ENCODE results near the gene SMDT1.

DNA sequence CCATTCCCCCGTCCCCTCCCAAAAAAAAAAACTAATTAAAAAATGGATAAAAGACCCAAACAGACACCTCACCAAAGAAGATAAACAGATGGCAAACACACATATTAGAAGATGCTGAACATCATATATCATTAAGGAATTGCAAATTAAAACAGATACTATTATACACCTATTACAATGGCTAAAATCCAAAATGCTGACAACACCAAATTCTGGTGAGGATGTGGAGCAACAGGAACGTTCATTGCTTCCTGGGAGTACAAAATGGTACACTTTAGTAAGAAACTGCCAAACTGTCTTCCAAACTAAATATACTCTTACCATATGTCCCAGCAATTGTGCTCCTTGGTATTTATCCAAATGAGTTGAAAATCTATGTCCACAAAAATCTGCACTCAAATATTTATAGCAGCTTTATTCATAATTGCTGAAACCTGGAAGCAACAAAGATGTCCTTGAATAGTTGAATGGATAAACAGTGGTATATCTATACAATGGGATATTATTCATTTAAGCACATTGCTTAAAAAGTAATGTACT is 28.8 kb upstream of the SMDT1 start:
- TF ChIP-seq CTCF (IDR thresholded peaks at IDR 0.05) (no peak), POLR2A (IDR thresholded peaks at IDR 0.05) (no peak)
